CD4-positive, alpha-beta T cell treated with Interleukin-21 for 1 hour (primary cell): ENCODE results near the gene DVL1.

ENCODE experiments used
- DNase-seq: peaks from one replicate; pipeline ENCODE4 v3.0.0-alpha.2; 2020

The DVL1 gene

GRCh38 chr1:1308756-1309250 is 40.4 kb downstream of the DVL1 start:
- no peak for DNase-seq

GRCh38 chr1:1307923-1308755 is 41.1 kb downstream of the DVL1 start, which contains the start of the genes ACAP3 and PUSL1:
TSS of gene ACAP3 (minus strand) at chr1:1307930. CDS start at chr1:1307815, 115 bp downstream.
TSS of gene PUSL1 (plus strand) at chr1:1308597. CDS start at chr1:1308644, 47 bp downstream.
- peak; percentile 91 for DNase-seq

GRCh38 chr1:1307261-1307922 is 41.8 kb downstream of the DVL1 start:
- DNase-seq, result no peak

GRCh38 chr1:1306661-1307260 is 42.5 kb downstream of the DVL1 start:
- no peak for DNase-seq

- no peak for DNase-seq
Measured at GRCh38 chr1:1306070-1306660, 43.1 kb downstream of the DVL1 start.

GRCh38 chr1:1305300-1306069 is 43.7 kb downstream of the DVL1 start:
- DNase-seq, result peak; percentile 67

GRCh38 chr1:1304331-1305299 is 44.6 kb downstream of the DVL1 start:
- DNase-seq, result no peak

- DNase-seq, result no peak
Measured at GRCh38 chr1:1303736-1304135, 45.5 kb downstream of the DVL1 start.

GRCh38 chr1:1302951-1303509 is 46.2 kb downstream of the DVL1 start:
- no peak for DNase-seq

- no peak for DNase-seq
Measured at GRCh38 chr1:1302006-1302430, 47.2 kb downstream of the DVL1 start.

- no peak for DNase-seq
Measured at GRCh38 chr1:1300352-1300739, 48.9 kb downstream of the DVL1 start.

GRCh38 chr1:1299686-1300351 is 49.4 kb downstream of the DVL1 start:
- DNase-seq, result peak; percentile 36

GRCh38 chr1:1298861-1299685 is 50.1 kb downstream of the DVL1 start:
- no peak for DNase-seq

- no peak for DNase-seq
Measured at GRCh38 chr1:1297802-1298424, 51.3 kb downstream of the DVL1 start.

GRCh38 chr1:1296070-1297061 is 52.9 kb downstream of the DVL1 start:
- DNase-seq, result no peak

GRCh38 chr1:1295154-1295923 is 53.9 kb downstream of the DVL1 start:
- DNase-seq, result no peak
